HG03039 (cell line): Measurements from ENCODE around the gene NRAP.

ENCODE experiments used
- ATAC-seq: cut with Tn5 transposase; IDR thresholded peaks from one replicate; pipeline ENCODE4 v1.9.1; 2021; ENCODE audit warnings: mild to moderate bottlenecking, moderate library complexity; ENCODE audit not compliant: unreplicated experiment

NRAP gene

GRCh38 chr10:113663908-113664307 is at the start of gene NRAP:
NRAP (minus strand) TSS chr10:113664041; CDS start chr10:113663882, 159 bp downstream.
- ATAC-seq: no peak

GRCh38 chr10:113713640-113713982 is 49.8 kb upstream of the NRAP start:
- no peak for ATAC-seq

- no peak for ATAC-seq
Observed at GRCh38 chr10:113712755-113713639, 49.2 kb upstream of the NRAP start.

GRCh38 chr10:113712024-113712423 is 48.2 kb upstream of the NRAP start:
- ATAC-seq: no peak

GRCh38 chr10:113711142-113711541 is 47.3 kb upstream of the NRAP start:
- no peak for ATAC-seq

- ATAC-seq: no peak
Observed at GRCh38 chr10:113709221-113709838, 45.5 kb upstream of the NRAP start.

GRCh38 chr10:113708640-113709039 is 44.8 kb upstream of the NRAP start:
- ATAC-seq: no peak

GRCh38 chr10:113706623-113707022 is 42.8 kb upstream of the NRAP start:
- no peak for ATAC-seq

GRCh38 chr10:113705344-113705652 is 41.5 kb upstream of the NRAP start:
- ATAC-seq: no peak

- no peak for ATAC-seq
Observed at GRCh38 chr10:113704637-113705343, 40.9 kb upstream of the NRAP start.

- ATAC-seq: no peak
Observed at GRCh38 chr10:113697595-113697994, 33.8 kb upstream of the NRAP start.

GRCh38 chr10:113695691-113696090 is 31.9 kb upstream of the NRAP start:
- ATAC-seq: no peak

GRCh38 chr10:113693348-113693747 is 29.5 kb upstream of the NRAP start:
- ATAC-seq: no peak

GRCh38 chr10:113692271-113692670 is 28.4 kb upstream of the NRAP start:
- ATAC-seq: no peak

GRCh38 chr10:113691381-113691780 is 27.5 kb upstream of the NRAP start:
- no peak for ATAC-seq

GRCh38 chr10:113690749-113691148 is 26.9 kb upstream of the NRAP start:
- ATAC-seq: no peak

GRCh38 chr10:113689574-113689973 is 25.7 kb upstream of the NRAP start:
- no peak for ATAC-seq

- no peak for ATAC-seq
Observed at GRCh38 chr10:113689057-113689456, 25.2 kb upstream of the NRAP start.

GRCh38 chr10:113687037-113687436 is 23.2 kb upstream of the NRAP start:
- no peak for ATAC-seq

- ATAC-seq: no peak
Observed at GRCh38 chr10:113686028-113686427, 22.2 kb upstream of the NRAP start.

- no peak for ATAC-seq
Observed at GRCh38 chr10:113683300-113683699, 19.5 kb upstream of the NRAP start.
